ENCODE data around the gene DYNLT4.
"Not testable (repeated sequence)": the region's sequence is repeated elsewhere in the genome, so short reads cannot be mapped to it uniquely, and the experiment has no call there.

DYNLT4 gene

DNA sequence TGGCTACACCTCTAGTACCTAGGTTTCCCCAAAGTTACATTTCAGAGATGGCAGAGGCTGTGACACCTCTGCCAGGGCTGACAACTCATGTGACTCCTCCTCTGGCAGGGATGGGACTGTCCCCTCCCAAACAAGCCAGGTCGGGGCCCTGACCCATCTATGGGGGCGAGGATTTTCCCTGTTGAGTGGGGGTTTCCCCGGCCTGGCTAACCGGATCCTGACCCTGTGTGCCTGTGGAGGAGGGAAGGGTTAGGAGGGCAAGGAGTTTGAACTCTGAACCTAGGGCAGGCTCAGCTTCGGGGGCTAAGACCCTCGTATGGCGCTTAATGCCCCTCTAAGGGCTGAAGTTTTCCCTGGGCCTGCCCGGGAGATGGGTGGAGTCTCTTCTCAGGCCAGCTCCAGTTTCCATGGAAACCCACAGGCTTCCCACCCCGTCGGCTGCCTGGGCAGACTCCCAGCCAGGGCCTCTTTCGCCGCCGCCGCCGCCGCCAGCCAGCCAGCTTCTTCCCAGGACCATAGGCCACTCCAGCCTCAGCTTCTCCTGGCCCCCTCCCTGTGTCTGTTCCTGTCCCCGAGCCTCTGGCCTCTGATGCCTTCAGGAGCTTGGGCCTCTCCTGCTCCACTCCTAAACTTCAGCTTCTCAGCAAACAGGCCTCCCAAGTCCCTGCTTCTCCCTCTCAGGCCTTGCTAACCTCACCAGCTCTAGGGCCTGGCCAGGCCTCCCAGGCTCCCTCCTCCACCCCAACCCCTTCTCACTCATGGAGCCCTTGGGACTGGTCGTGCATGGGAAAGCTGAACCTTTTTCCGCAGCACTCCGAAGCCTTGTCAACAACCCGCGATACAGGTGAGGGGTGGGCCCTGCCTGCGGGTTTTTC is 1.1 kb upstream of the DYNLT4 start, which contains the start of gene BTBD19:
Gene BTBD19, plus strand, starts transcription at position 461 of the 875 bp plus-strand sequence. Its CDS starts 298 bp downstream, at position 759.
- DNase-seq: no peak

DNA sequence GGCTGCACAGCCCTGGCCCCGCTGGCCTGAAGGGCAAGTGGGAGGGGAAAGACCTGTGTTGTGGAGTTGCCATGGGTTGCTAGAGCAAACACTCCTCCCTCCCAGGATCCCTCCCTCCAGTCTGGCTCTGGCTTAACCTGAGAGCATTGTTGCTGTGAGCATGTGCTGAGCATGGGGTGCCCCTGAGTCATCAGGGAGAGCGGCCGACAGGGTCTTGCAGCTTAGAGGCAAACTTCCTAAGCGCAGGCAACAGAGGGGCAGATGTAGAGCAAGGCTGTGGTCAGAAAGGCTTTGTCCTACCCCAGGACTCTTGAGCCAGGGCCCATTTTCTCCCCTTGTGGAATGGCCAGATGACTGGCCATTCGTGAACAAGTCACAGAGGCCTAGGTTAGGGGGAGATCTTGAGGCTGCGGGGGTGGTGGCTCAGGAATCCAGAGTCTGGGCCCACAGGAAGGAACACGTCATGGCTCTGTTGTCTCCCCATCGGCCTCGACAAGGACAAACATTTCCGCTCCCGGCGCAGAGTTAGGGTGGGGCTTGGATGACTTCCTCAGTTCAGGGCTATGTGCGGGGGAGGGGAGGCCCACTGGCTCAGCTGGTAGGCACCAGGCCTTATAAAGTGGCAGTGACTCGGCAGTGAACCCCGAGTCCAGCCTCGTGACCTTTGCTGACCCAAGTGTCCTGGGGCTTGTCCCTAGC is 362 bp upstream of the DYNLT4 start:
- DNase-seq: peak in 2 of 3 experiments; percentile 68 to 80

DNA sequence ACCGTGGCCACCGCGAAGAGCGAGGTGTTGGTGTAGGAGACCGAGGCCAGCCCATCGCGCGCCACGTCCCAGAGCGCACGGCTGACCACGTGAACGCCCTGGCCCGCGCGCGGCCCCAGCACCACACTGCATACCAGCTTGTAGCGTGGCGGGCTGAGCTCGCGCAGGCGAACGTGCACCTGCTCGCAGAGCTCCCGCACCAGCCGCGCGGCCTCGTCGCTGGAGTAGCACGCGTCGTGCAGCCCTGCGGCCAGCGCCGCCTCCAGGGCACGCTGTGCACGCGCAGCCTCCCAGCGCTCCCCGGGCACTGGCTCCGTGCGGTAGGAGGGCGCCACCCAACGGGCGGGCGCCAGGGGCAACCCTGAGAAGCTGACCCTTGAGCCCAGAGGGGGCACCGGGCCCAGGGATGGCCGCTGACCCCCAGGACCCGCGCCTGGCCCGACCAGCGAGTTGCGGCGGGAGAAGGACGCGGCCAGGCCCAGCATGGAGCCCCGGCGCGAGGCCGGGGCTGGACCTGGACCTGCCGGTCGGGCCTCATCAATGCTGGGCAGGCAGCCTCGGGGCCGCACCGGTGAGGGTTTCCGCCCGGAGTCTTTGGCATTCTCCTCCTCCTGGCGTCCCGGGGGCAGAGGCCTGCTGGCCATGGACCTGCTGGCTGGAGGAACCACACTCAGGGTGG is 987 bp downstream of the DYNLT4 start:
- DNase-seq: no peak

DNA sequence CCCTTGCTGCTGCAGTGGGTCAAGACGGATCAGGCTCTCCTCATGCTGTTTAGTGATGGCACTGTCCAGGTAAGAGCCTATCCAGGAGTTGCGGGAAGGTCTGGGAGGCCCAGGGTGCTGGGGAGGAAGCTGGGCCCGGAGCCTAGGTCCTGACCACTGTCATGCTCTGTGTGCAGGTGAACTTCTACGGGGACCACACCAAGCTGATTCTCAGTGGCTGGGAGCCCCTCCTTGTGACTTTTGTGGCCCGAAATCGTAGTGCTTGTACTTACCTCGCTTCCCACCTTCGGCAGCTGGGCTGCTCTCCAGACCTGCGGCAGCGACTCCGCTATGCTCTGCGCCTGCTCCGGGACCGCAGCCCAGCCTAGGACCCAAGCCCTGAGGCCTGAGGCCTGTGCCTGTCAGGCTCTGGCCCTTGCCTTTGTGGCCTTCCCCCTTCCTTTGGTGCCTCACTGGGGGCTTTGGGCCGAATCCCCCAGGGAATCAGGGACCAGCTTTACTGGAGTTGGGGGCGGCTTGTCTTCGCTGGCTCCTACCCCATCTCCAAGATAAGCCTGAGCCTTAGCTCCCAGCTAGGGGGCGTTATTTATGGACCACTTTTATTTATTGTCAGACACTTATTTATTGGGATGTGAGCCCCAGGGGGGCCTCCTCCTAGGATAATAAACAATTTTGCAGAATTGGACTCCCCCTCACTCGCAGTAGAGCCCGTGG is 1.7 kb downstream of the DYNLT4 start:
- DNase-seq: no peak

DNA sequence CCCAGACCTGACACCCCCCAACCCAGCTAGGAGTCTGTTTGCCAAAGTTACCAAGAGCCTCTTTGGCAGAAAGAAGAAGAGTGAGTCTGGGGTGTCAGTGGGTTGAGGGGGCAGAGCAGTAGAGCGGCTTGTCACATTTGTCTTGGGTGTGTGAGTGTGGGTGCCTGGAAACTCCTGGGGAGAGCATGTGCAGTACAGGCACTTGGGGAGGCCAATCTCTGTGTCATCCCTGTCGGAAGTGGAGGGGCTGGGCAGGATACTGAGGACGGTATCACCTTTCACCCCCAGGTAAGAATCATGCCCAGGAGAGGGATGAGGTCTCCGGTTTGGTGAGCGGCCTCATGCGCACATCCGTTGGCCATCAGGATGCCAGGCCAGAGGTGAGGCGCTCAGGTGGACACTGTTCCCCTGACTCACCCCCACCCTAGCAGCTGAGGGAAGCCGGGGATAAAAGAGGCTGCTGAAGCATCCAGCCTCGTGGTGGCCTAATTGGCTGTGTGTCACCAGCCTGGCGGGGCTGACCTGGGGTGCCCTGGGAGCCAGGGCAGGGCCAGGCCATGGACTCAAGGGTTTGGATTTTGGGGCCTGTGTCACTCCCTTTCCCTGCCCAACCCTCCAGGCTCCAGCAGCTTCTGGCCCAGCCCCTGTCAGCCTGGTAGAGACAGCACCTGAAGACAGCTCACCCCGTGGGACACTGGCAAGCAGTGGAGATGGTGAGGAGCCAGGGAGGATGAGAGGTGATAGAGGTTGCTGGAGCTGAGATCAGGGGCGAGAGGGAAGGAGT is 3.6 kb downstream of the DYNLT4 start:
- DNase-seq: no peak

DNA sequence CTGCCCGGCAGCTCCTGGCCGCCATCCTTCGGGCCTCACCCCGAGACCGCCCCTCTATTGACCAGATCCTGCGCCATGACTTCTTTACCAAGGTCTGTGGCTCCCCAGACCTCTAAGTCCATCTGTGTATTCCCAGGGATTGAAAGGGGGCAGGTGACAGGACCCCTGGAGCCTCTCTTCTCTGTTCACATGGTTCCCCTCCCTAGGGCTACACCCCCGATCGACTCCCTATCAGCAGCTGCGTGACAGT is 4.2 kb downstream of the DYNLT4 start:
- no peak for DNase-seq

DNA sequence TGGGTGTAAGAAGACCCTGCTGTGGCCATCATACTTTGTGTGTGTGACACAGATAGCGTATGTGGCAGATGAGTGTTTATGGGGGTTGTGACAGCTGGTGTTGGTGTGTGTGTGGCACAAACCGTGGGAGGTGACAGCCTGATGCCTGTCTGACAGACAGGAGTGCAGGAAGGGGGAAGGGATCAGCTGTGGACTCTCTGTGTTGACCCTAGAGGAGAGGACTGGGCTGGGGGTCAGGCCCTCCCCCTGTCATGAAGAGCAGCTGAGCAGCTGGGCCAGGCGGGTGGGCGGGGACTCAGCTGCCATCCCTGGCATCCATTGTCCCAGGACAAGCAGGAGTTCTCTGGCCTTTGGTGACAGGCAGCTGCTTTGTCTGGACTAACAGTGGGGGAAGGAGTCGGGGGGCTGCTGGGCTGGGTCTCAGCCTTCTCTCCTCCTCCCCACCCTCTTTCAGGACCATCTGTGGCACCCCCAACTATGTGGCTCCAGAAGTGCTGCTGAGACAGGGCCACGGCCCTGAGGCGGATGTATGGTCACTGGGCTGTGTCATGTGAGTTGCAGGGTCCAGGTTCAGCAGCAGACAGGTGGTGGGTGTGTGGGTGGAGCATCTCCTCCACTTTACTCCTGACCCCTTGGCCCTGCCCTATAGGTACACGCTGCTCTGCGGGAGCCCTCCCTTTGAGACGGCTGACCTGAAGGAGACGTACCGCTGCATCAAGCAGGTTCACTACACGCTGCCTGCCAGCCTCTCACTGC is 4.7 kb downstream of the DYNLT4 start:
- no peak for DNase-seq

DNA sequence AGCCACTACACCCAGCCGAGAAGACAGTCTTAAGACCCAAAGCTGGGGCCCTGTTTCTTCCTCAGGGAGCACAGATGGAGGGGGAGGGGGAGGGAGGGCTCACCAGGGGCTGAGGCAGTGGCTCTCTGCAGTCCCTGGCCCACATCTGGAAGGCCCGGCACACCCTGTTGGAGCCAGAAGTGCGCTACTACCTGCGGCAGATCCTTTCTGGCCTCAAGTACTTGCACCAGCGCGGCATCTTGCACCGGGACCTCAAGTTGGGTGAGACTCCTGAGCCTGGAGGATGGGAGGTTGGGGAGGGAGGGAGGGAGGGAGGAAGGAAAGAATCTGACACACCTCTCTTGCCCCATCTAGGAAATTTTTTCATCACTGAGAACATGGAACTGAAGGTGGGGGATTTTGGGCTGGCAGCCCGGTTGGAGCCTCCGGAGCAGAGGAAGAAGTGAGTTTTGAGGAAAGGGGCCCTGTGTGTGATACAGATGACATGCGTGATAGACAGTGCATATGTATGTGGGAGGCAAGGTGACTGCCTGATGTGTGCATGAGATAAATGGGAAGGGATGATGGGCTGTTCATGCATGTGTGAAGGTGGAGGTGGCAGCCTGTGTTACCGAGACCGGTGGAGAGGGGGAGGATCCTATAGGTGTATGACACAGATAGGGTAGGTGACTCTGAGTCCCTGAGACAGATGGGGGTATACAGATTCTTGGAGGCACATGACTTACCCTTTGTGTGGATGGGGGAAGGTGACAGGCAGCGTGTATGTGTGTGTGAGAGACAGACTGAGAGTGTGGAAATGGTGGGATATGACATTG is 5.5 kb downstream of the DYNLT4 start:
- no peak for DNase-seq

DNA sequence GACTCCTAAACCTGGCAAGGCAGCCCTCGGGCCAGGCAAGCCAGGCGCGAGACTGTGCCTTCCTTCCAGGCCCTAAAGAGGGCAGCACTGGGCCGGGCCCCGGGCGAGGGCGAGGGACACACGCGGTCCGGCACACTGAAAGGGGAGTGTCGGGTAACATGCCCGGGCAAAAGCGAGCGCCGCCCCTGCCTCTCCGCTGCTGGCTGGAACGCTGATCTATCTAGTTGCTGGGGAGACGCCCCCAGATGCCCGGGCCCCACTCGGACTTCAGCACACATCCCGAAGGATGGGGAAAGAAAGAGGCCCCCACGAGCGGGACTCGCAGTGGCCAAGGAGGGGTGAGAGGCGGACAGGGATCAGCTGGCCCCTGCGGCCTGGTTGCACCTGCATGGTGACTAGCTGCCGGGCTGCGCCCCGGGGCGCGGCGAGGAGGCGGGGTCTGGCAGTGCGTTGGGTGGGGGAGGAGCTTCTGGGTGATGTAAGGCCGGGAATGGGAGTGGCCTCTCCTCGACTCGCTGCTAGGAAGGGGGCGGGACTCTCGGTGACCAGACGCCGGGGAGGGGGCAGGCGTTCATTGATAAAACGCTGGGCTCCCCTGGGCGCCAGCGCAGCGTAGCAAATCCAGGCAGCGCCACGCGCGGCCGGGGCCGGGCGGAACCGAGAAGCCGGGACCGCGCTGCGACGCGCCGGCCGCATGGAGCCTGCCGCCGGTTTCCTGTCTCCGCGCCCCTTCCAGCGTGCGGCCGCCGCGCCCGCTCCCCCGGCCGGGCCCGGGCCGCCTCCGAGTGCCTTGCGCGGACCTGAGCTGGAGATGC is 7.2 kb downstream of the DYNLT4 start, which contains the start of gene PLK3:
Gene PLK3, plus strand, starts transcription at position 608 of the 815 bp plus-strand sequence. Its CDS starts 87 bp downstream, at position 695.
- peak; percentile 96 to 99 (median 98) for DNase-seq

DNA sequence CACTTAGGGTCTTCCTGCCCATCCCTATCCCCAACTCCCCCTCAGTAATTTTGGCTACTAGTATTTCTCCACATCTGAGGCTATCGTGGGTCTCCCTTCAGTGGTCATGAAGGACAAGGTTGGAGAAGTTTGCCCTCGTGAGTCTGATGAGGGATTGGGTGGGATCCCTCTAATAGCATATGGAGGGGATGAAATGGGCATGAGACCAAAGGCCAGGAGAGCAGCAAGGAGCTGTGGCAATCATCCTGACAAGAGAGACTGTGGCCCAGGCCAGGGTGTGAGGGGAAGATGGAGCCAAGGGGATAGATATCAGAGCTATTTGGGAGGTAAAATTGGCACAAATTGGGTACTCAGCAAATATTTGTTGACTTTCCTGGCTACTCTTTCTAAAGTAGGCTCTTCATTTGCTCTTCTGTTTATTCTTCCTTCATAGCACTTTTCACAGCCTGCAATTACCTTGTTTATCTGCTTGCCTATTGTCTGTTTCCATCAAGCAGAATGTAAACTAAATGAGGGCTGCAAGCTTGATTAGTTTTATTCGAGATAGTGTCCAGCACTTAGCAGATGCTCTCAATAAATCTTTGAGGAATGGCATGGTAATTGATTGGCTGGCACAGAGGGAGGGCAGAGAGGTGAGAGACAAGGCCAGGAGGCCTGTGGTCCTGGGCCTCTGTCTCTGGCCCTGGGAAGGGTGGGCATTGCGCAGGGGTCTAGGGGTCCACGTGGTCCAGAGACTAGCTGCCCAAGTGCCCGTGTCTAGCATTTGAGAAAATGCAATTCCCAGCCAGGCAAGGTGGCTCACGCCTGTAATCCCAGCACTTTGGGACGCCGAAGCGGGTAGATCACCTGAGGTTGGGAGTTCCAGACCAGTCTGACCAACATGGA is 8.4 kb downstream of the DYNLT4 start:
- DNase-seq: peak in 2 of 3 experiments; percentile 40 to 84

DNA sequence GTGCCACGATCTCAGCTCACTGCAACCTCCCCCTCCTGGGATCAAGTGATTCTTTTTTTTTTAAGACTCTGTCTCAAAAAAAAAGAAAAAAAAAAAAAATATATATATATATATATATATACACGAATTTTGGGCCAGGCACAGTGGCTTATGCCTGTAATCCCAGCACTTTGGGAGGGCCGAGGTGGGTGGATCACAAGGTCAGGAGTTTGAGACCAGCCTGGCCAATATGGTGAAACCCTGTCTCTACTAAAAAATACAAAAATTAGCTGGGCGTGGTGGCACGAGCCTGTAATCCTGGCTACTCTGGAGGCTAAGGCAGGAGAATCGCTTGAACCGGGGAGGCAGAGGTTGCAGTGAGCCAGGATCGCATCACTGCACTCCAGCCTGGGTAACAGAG is 9.3 kb downstream of the DYNLT4 start:
- DNase-seq: not testable (repeated sequence)

DNA sequence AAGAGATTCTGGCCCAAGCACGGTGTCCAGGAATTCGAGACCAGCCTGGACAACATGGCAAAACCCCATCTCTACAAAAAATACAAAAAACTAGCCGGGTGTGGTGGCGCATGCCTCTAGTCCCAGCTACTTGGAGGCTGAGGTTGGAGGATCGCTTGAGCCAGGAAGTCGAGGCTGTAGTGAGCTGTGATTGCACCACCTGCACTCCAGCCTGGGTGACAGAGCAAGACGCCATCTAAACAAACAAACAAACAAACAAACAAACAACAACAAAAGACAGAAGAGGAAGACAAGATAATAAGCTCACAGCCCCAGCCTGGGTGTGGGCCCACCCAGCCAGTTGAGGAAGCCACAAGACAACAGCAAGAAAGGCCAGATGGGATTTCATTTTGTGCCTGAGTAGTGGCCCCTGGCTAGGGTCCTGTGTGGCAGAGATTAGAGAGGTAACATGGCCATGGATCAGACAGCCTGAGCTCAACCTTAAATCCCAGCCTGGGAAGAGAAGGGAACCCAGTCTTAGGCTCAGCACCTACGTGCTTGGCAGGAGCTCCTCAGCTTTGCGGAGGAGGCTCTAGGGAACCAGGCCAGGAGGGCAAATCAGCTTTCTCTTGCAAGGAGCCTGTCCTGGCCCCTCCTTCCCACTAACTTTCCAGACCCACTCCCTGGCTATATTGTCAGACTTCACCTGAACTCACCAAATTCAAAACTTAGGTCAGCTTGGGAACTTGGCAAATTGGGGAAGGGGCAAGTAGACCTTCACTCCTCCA is 14.2 kb downstream of the DYNLT4 start:
- no peak for DNase-seq

DNA sequence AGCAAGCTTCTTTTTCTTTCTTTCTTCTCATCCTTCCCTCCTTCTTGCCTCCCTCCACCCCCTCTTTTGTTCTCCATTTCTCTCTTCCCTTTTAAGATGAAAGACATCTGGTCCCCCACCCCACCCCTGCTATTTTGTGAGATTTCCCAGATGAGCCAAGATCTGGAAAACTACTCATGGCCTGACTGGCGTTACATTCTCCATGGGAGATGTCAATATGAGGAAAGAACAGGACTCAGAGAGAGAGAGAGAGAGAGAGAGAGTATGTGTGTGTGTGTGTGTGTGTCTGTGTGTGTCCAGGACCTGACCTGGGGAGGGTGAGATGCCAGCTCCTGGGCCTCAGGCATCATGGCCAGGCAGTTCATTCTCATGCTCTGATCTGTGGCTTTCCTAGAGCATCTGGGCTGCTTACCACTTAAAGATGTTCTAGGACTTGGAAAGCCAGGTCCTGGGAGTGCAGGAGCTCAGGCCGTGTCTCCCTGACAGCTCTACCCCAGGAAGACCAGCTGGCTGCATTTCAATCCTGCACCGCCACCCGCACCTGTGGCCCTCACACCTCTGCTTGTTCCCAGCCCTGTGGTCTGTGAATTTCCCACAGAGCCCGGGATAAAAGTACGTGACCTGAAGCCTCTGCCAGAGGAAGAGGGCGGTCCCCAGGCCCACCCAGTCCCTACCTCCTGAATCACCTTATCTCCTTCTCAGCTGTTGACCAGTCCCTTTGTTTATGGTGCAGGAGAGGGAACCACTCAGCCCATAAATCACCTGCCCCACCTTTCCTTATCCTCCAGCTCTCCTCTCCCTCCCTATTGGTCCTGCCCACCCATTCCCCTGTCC is 16.0 kb downstream of the DYNLT4 start:
- DNase-seq: no peak

DNA sequence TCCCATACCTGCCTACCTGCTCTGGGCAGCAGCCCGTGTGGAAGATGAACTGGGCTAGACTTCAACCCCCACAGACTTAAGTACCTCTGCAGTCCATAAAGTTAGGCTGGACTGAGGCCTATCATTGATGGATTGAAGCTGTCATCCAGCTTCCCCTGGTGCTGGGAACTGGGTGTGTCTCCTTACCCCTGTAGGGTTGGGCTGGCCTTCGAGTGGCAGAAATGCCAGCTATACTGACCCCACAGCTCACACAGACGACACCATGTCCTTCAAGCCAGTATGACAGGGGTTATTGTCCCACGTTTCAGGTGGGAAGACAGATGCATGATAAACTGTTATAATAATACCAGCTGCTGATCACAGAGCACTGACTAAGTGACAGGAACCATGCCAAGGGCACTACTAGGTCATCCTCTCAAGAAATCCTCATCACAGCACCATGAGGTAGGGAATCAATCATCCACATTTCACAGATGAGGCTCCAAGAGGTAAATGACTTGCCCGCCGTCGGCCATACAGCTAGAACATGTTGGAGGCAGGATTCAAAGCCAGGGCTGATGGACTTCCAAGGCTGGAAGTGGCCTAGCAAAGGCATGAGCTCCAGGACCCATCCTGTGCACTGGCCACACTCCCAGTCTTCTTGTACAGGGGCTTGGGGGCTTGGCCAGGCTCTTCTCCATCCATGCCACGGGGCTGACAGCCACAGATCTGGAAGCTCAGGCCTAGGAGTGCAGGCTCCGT is 18.9 kb downstream of the DYNLT4 start, which contains the start of gene BEST4:
Gene BEST4, minus strand, starts transcription at position 51 of the 741 bp plus-strand sequence. CDS start 465 bp downstream, outside the sequence.
- DNase-seq: no peak

DNA sequence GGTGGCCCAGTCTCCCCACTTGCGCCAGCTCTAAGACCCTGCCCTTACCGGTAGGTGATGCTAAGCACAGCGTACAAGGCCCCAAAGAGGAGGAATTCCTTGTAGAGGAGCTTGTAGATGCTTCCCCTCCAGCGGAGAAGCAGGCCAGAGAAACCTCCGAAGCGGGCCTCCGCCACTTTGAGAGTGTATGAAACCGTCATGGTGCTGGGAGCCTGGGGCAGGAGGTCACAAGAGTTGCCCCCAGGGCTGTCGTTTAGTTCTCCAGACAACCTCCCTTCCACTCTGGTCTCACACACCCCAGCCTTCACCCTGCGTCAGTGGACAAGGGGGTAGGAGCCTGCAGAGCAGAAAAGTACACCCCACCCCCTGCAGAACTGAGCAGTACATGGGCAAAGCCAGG is 19.6 kb downstream of the DYNLT4 start:
- no peak for DNase-seq

All from NCI-H1417 (cell line).